G401.6 (cell line): ENCODE results near the gene TPCN1.

Source experiments
- FAIRE-seq: peaks from 2 replicates; lab custom pipeline; 2012; peaks lifted over from hg19 to GRCh38; lab: Jason Lieb, UNC

The TPCN1 gene

GRCh38 chr12:113242560-113242959 is 21.3 kb downstream of the TPCN1 start:
- no peak for FAIRE-seq

- no peak for FAIRE-seq
Observed at GRCh38 chr12:113244047-113244460, 22.8 kb downstream of the TPCN1 start.

- FAIRE-seq, result no peak
Observed at GRCh38 chr12:113244478-113244958, 23.3 kb downstream of the TPCN1 start.

GRCh38 chr12:113245695-113246477 is 24.6 kb downstream of the TPCN1 start:
- FAIRE-seq, result no peak

- no peak for FAIRE-seq
Observed at GRCh38 chr12:113246478-113247122, 25.3 kb downstream of the TPCN1 start.

- no peak for FAIRE-seq
Observed at GRCh38 chr12:113247123-113248050, 26.1 kb downstream of the TPCN1 start.

- no peak for FAIRE-seq
Observed at GRCh38 chr12:113248051-113248825, 27.0 kb downstream of the TPCN1 start.

GRCh38 chr12:113248842-113249435 is 27.7 kb downstream of the TPCN1 start:
- no peak for FAIRE-seq

GRCh38 chr12:113249546-113249945 is 28.3 kb downstream of the TPCN1 start:
- FAIRE-seq, result no peak

- FAIRE-seq, result no peak
Observed at GRCh38 chr12:113250045-113250444, 28.8 kb downstream of the TPCN1 start.

- FAIRE-seq, result no peak
Observed at GRCh38 chr12:113251404-113252070, 30.3 kb downstream of the TPCN1 start.

GRCh38 chr12:113252494-113252893 is 31.2 kb downstream of the TPCN1 start:
- no peak for FAIRE-seq

GRCh38 chr12:113253532-113254285 is 32.4 kb downstream of the TPCN1 start:
- no peak for FAIRE-seq

- no peak for FAIRE-seq
Observed at GRCh38 chr12:113254298-113254697, 33.0 kb downstream of the TPCN1 start.

GRCh38 chr12:113257564-113257963 is 36.3 kb downstream of the TPCN1 start:
- no peak for FAIRE-seq

GRCh38 chr12:113260127-113260526 is 38.9 kb downstream of the TPCN1 start:
- FAIRE-seq, result no peak

- FAIRE-seq, result no peak
Observed at GRCh38 chr12:113260636-113261300, 39.5 kb downstream of the TPCN1 start.

GRCh38 chr12:113261847-113262470 is 40.7 kb downstream of the TPCN1 start:
- FAIRE-seq, result no peak

- no peak for FAIRE-seq
Observed at GRCh38 chr12:113262710-113263109, 41.4 kb downstream of the TPCN1 start.
